Mesenchymal stem cell (in vitro differentiated cells and primary cell): Measurements from ENCODE around the gene STXBP4.
A peak's percentile ranks its signal among the peaks of the same experiment; 100 is the strongest.

Experiments
- DNase-seq: peaks from one replicate; pipeline ENCODE4 v3.0.0-alpha.2; 2013
- H2AFZ ChIP-seq: one replicate; pipeline ENCODE4 v1.6.1; 2013; ENCODE audit warnings: low read depth, mild to moderate bottlenecking, control low read depth, inconsistent platforms, low read length, moderate library complexity
- H2AK5ac ChIP-seq: 2 replicates; pipeline ENCODE4 v1.6.1; 2013; ENCODE audit warnings: low read length, moderate library complexity, mild to moderate bottlenecking, inconsistent platforms; ENCODE audit not compliant: severe bottlenecking
- H2BK120ac ChIP-seq: one replicate; pipeline ENCODE4 v1.6.1; 2013; ENCODE audit warnings: low read depth, mild to moderate bottlenecking, inconsistent platforms, low read length, moderate library complexity
- H2BK12ac ChIP-seq, 2 experiments: one replicate each; pipeline ENCODE4 v1.6.1; 2013; ENCODE audit warnings: inconsistent platforms in 2 of 2, low read length in 2 of 2, mild to moderate bottlenecking in 2 of 2, moderate library complexity in 2 of 2, control low read depth in 1 of 2
- H2BK15ac ChIP-seq: one replicate; pipeline ENCODE4 v1.6.1; 2013; ENCODE audit warnings: mild to moderate bottlenecking, low read depth, inconsistent platforms; ENCODE audit not compliant: poor library complexity, severe bottlenecking
- H2BK5ac ChIP-seq: 2 replicates; pipeline ENCODE4 v1.6.1; 2013; ENCODE audit warnings: low read depth, mild to moderate bottlenecking, low read length, control low read depth, inconsistent platforms; ENCODE audit not compliant: poor library complexity, severe bottlenecking
- H3K14ac ChIP-seq, 2 experiments: one replicate each; pipeline ENCODE4 v1.6.1; 2013; ENCODE audit warnings: inconsistent platforms in 2 of 2, low read length in 2 of 2, control low read depth in 1 of 2, mild to moderate bottlenecking in 1 of 2, moderate library complexity in 1 of 2
- H3K18ac ChIP-seq, 2 experiments: one replicate each; pipeline ENCODE4 v1.6.1; 2013; ENCODE audit warnings: inconsistent platforms in 2 of 2, low read length in 2 of 2, control low read depth in 1 of 2, low read depth in 1 of 2, mild to moderate bottlenecking in 1 of 2
- H3K23ac ChIP-seq, 2 experiments: one replicate each; pipeline ENCODE4 v1.6.1; 2013; ENCODE audit warnings: inconsistent platforms in 2 of 2, low read length in 2 of 2, mild to moderate bottlenecking in 2 of 2, moderate library complexity in 2 of 2, control low read depth in 1 of 2
- H3K27ac ChIP-seq: 2 replicates; pipeline ENCODE4 v1.5.1; 2013; ENCODE audit warnings: mild to moderate bottlenecking, moderate library complexity, low read length, control low read depth, inconsistent platforms; ENCODE audit not compliant: poor library complexity, severe bottlenecking
- H3K27me3 ChIP-seq, 2 experiments: 2 replicates each; pipeline versions ENCODE4 v1.6.1 to v1.7.0; 2013; ENCODE audit warnings: low read length in 2 of 2, mild to moderate bottlenecking in 2 of 2, moderate library complexity in 2 of 2, control low read depth in 1 of 2, inconsistent platforms in 1 of 2; ENCODE audit not compliant: control insufficient read depth in 1 of 2, insufficient read depth in 1 of 2
- H3K36me3 ChIP-seq, 2 experiments: 2 replicates each; pipeline versions ENCODE4 v1.6.1 to v1.7.0; 2013; ENCODE audit warnings: low read length in 2 of 2, control low read depth in 1 of 2, inconsistent platforms in 1 of 2, low read depth in 1 of 2, mild to moderate bottlenecking in 1 of 2; ENCODE audit not compliant: insufficient read depth in 2 of 2, control insufficient read depth in 1 of 2
- H3K4ac ChIP-seq, 2 experiments: one replicate each; pipeline ENCODE4 v1.6.1; 2013; ENCODE audit warnings: inconsistent platforms in 2 of 2, low read length in 2 of 2, mild to moderate bottlenecking in 2 of 2, moderate library complexity in 2 of 2, control low read depth in 1 of 2, low read depth in 1 of 2
- H3K4me1 ChIP-seq: 2 replicates; pipeline ENCODE4 v1.6.1; 2013; ENCODE audit warnings: low read depth, low read length, control low read depth; ENCODE audit not compliant: control insufficient read depth, insufficient read depth
- H3K4me2 ChIP-seq: 2 replicates; pipeline ENCODE4 v1.6.1; 2013; ENCODE audit warnings: low read length, mild to moderate bottlenecking, inconsistent platforms; ENCODE audit not compliant: poor library complexity, severe bottlenecking
- H3K4me3 ChIP-seq, 2 experiments: 2 replicates each; pipeline versions ENCODE4 v1.5.1 to v1.7.0; 2013; ENCODE audit warnings: low read length in 2 of 2, mild to moderate bottlenecking in 2 of 2, control low read depth in 1 of 2, low read depth in 1 of 2; ENCODE audit not compliant: insufficient read depth in 1 of 2
- H3K79me1 ChIP-seq: replicated peaks from 2 replicates; pipeline ENCODE4 v1.6.1; 2013; ENCODE audit warnings: mild to moderate bottlenecking, control low read depth, low read length, inconsistent platforms; ENCODE audit not compliant: poor library complexity, severe bottlenecking
- H3K9ac ChIP-seq: 2 replicates; pipeline ENCODE4 v1.7.0; 2013; ENCODE audit warnings: mild to moderate bottlenecking, low read length, moderate library complexity
- H3K9me3 ChIP-seq: 2 replicates; pipeline ENCODE4 v1.7.0; 2013; ENCODE audit warnings: mild to moderate bottlenecking, low read length; ENCODE audit not compliant: control insufficient read depth
- H4K8ac ChIP-seq: one replicate; pipeline ENCODE4 v1.6.1; 2013; ENCODE audit warnings: inconsistent platforms, mild to moderate bottlenecking, low read length, moderate library complexity
- H4K91ac ChIP-seq: one replicate; pipeline ENCODE4 v1.6.1; 2013; ENCODE audit warnings: mild to moderate bottlenecking, low read length, inconsistent platforms
- WGBS: methylation state at CpG from one replicate; pipeline ENCODE4 v1.1.7; 2013; ENCODE audit warnings: mixed read lengths; 5-methylcytosine and 5-hydroxymethylcytosine counted together

STXBP4 gene

DNA sequence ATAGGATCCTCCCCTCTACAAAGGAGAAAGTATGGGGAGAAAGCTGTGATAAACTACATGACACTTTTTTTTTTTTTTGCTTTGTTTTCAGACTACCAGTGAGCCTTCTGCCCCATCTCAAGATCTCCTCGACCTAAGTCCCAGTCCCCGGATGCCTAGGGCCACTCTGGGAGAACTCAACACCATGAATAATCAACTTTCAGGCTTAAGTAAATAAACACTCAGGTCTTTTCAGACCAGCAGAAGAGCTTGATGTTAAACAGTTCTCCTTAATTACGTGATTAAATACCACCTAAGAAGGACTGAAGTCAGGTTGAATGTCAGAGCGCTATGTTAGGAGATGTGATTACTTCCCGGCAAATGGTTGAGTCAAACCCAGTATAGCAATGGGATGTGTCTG is 31.5 kb upstream of the STXBP4 start:
- Histone ChIP-seq H3K9me3 (no peaks in the 10 kb centered on the region), H4K8ac (no peak overlapping the region), H2BK12ac (no peak overlapping the region), H3K27me3 (no peaks in the 10 kb centered on the region), H3K27ac (no peak overlapping the region), H3K79me1 (peaks cover 5% of the 10 kb centered on the region), H3K4me2 (no peak overlapping the region), H3K23ac (no peak overlapping the region), H4K91ac (no peak overlapping the region), H2AK5ac (no peak overlapping the region), H2BK15ac (no peak overlapping the region), H3K14ac (no peak overlapping the region), H3K36me3 (peaks cover 0 to 16% of the 10 kb centered on the region in 2 experiments), H3K4ac (no peak overlapping the region), H2BK120ac (no peak overlapping the region), H3K4me1 (no peaks in the 10 kb centered on the region), H3K4me3 (no peak overlapping the region), H2BK5ac (no peak overlapping the region), H2AFZ (no peak overlapping the region), H3K18ac (no peak overlapping the region), H3K9ac (no peak overlapping the region)
- WGBS, result 44% methylated on average over 5 of the region's 5 CpGs
- DNase-seq, result no peak

GRCh38 chr17:54937426-54937825 is 31.1 kb upstream of the STXBP4 start:
- no peak overlapping the region for H3K4ac ChIP-seq

GRCh38 chr17:54941285-54941684 is 27.3 kb upstream of the STXBP4 start:
- no peak overlapping the region for H3K23ac ChIP-seq
- no peak overlapping the region for H3K9ac ChIP-seq
- H3K4ac ChIP-seq, result no peak overlapping the region
- H2AFZ ChIP-seq, result no peak overlapping the region
- no peak for DNase-seq
- no peak overlapping the region for H3K18ac ChIP-seq
- WGBS, result 100% methylated on average over 1 of the region's 1 CpG
- no peak overlapping the region for H3K14ac ChIP-seq
- no peak overlapping the region for H3K27ac ChIP-seq
- no peak overlapping the region for H2BK120ac ChIP-seq
- no peak overlapping the region for H4K8ac ChIP-seq
- H2BK12ac ChIP-seq, result no peak overlapping the region
- peaks cover 2% of the 10 kb centered on the region for H3K79me1 ChIP-seq
- no peaks in the 10 kb centered on the region for H3K27me3 ChIP-seq
- no peak overlapping the region for H2BK5ac ChIP-seq
- H3K4me3 ChIP-seq, result no peak overlapping the region
- no peaks in the 10 kb centered on the region for H3K9me3 ChIP-seq
- H2BK15ac ChIP-seq, result no peak overlapping the region
- H3K4me2 ChIP-seq, result no peak overlapping the region
- H2AK5ac ChIP-seq, result no peak overlapping the region
- H4K91ac ChIP-seq, result no peak overlapping the region
- no peaks in the 10 kb centered on the region for H3K4me1 ChIP-seq
- H3K36me3 ChIP-seq, result peaks cover 0 to 13% of the 10 kb centered on the region in 2 experiments

More at GRCh38 chr17:54937426-54937825, 31.1 kb upstream of the STXBP4 start:
- H4K91ac ChIP-seq, result no peak overlapping the region
- DNase-seq, result no peak
- H3K9ac ChIP-seq, result no peak overlapping the region
- no peak overlapping the region for H2AK5ac ChIP-seq
- H2BK5ac ChIP-seq, result no peak overlapping the region
- no peak overlapping the region for H3K14ac ChIP-seq
- no peak overlapping the region for H2AFZ ChIP-seq
- H3K18ac ChIP-seq, result no peak overlapping the region
- H3K79me1 ChIP-seq, result peaks cover 5% of the 10 kb centered on the region
- H3K4me1 ChIP-seq, result no peaks in the 10 kb centered on the region
- WGBS, result 92% methylated on average over 1 of the region's 1 CpG
- H3K27ac ChIP-seq, result no peak overlapping the region
- peaks cover 0 to 16% of the 10 kb centered on the region in 2 experiments for H3K36me3 ChIP-seq
- H3K23ac ChIP-seq, result no peak overlapping the region
- H2BK120ac ChIP-seq, result no peak overlapping the region
- no peaks in the 10 kb centered on the region for H3K27me3 ChIP-seq
- no peak overlapping the region for H2BK12ac ChIP-seq
- H2BK15ac ChIP-seq, result no peak overlapping the region
- no peak overlapping the region for H4K8ac ChIP-seq
- no peaks in the 10 kb centered on the region for H3K9me3 ChIP-seq
- no peak overlapping the region for H3K4me3 ChIP-seq
- no peak overlapping the region for H3K4me2 ChIP-seq

GRCh38 chr17:54944796-54945195 is 23.8 kb upstream of the STXBP4 start:
- H3K4me1 ChIP-seq, result peaks cover 4% of the 10 kb centered on the region
- WGBS, result 74% methylated on average over 1 of the region's 1 CpG
- H3K9me3 ChIP-seq, result no peaks in the 10 kb centered on the region
- peak overlapping the region; percentile 60 for H3K27ac ChIP-seq
- H4K91ac ChIP-seq, result no peak overlapping the region
- H2BK5ac ChIP-seq, result no peak overlapping the region
- H3K14ac ChIP-seq, result no peak overlapping the region
- H3K9ac ChIP-seq, result no peak overlapping the region
- no peaks in the 10 kb centered on the region for H3K27me3 ChIP-seq
- no peak overlapping the region for H3K4me3 ChIP-seq
- H3K79me1 ChIP-seq, result peaks cover 5% of the 10 kb centered on the region
- H3K23ac ChIP-seq, result no peak overlapping the region
- H4K8ac ChIP-seq, result no peak overlapping the region
- no peak overlapping the region for H3K4me2 ChIP-seq
- peaks cover 0 to 11% of the 10 kb centered on the region in 2 experiments for H3K36me3 ChIP-seq
- no peak overlapping the region for H3K18ac ChIP-seq
- H2AK5ac ChIP-seq, result no peak overlapping the region
- H2BK15ac ChIP-seq, result no peak overlapping the region
- H2BK12ac ChIP-seq, result no peak overlapping the region
- no peak overlapping the region for H2BK120ac ChIP-seq
- H3K4ac ChIP-seq, result no peak overlapping the region
- H2AFZ ChIP-seq, result no peak overlapping the region
- DNase-seq, result peak; percentile 26
